ENCODE measurements around the gene TBL2.
A peak's percentile ranks its signal among the peaks of the same experiment; 100 is the strongest.
"Not testable (repeated sequence)": the region's sequence is repeated elsewhere in the genome, so short reads cannot be mapped to it uniquely, and the experiment has no call there.

TBL2 gene

DNA sequence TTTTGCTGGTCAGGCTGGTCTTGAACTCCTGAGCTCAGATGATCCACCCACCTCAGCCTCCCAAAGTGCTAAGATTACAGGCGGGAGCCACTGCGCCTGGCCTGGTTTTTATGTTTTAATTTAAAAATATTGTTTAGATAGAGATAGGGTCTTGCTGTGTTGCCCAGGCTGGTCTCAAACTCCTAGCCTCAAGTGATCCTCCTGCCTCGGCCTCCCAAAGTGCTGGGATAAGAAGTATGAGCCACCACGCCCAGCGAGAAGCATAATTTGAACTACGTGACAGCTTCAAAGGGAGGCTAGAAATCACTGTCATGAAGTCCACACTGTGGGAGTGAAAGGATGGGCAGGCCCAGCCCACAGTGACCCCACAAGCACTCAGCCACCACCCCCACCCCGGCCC is 42.5 kb downstream of the TBL2 start:
- not testable (repeated sequence) for DNase-seq (ENCODE audit: low spot score)

DNA sequence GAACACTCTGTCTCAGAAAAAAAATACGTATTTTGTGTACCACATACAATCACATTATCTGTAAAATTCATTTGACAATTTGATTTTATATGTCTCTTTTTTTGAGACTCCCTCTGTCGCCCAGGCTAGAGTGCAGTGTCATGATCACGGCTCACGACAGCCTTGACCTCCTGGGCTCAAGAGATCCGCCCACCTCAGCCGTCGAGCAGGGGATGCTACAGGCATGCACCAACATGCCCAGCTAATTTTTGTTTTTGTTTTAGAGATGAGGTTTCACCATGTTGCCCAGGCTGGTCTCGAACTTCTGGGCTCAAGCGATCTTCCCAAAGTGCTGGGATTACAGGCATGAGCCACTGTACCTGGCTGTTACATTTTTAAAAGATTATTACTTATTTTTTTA is 44.6 kb downstream of the TBL2 start:
- DNase-seq (ENCODE audit: low spot score), result no peak

DNA sequence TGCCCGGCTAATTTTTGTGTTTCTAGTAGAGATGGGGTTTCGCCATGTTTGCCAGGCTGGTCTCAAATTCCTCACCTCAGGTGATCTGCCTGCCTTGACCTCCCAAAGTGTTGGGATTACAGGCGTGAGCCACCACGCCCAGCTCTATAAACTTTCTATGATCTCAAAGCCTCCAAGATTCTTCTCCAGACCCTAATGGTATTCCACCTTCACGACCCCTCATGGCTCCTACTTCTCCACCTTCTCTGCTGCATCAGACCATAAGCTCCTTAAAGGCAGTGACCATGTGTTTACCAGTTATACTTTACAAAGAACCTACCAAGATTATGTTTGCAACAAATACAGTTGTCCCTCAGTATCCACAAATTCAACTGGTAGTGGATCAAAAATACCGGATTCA is 46.2 kb downstream of the TBL2 start:
- DNase-seq (ENCODE audit: low spot score), result no peak

DNA sequence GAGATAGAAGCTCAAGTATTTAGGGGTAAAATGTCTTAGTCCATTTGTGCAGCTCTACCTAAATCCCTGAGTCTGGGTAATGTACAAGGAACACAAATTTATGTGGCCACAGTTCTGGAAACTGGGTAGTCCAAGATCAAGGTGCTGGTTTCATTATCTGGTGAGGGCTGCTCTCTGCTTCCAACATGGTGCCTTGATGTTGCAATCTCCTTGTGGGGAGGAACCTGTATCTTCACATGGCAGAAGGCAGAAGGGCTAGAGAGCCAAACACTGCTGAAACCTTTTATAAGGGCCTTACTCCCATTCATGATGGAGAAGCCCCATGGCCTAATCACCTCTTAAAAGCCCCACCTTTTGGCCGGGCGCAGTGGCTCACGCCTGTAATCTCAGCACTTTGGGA is 47.6 kb downstream of the TBL2 start:
- no peak for DNase-seq (ENCODE audit: low spot score)

DNA sequence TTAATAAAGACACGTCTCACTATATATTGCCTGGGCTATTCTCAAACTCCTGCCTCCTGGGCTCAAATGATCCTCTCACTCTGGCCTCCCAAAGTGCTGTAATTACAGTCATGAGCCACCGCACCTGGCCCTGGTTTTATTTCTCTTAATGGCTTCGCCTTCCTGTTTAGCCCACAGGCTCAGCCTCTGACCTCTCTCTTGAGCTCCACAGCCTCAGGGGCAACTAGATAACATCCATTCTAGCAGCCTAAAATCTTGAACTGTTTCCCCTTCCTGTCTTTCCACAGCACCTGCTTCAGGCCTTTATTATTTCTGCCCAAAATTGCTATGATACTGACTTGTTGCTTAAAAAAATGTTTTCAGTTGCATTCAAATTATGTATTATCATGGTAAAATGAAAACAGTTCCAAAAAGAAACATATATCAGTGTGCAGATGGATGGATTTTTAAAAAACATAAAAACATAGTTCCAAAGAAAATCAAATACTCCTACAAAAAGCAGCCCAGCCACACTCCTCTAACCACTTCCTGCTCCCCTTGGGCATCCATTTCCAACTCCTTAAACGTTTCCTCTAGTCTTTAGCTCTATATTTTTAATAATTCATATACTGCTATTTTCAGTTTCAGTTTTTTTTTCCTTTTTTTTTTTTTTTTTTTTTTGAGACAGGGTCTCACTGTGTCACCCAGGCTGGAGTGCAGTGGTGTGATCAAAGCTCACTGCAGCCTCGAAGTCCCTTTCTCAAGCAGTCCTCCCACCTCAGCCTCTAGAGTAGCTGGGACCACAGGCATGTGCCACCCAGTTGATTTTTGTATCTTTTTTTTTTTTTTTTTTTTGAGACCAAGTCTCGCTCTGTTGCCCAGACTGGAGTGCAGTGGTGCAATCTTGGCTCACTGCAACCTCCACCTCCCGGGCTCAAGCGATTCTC is 51.2 kb downstream of the TBL2 start:
- DNase-seq (ENCODE audit: low spot score), result no peak

DNA sequence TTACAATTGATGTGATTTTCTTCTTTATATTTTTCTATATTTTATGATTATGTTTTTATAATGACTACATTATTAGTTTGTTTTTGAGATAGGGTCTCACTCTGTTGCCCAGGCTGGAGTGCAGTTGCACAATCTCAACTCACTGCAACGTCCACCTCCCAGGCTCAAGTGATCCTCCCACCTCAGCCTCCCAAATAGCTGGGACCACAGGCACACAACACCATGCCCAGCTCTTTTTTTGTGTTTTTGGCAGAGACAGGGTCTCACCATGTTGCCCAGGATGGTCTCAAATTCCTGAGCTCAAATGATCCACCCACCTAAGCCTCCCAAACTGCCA is 52.3 kb downstream of the TBL2 start:
- DNase-seq (ENCODE audit: low spot score), result not testable (repeated sequence)

DNA sequence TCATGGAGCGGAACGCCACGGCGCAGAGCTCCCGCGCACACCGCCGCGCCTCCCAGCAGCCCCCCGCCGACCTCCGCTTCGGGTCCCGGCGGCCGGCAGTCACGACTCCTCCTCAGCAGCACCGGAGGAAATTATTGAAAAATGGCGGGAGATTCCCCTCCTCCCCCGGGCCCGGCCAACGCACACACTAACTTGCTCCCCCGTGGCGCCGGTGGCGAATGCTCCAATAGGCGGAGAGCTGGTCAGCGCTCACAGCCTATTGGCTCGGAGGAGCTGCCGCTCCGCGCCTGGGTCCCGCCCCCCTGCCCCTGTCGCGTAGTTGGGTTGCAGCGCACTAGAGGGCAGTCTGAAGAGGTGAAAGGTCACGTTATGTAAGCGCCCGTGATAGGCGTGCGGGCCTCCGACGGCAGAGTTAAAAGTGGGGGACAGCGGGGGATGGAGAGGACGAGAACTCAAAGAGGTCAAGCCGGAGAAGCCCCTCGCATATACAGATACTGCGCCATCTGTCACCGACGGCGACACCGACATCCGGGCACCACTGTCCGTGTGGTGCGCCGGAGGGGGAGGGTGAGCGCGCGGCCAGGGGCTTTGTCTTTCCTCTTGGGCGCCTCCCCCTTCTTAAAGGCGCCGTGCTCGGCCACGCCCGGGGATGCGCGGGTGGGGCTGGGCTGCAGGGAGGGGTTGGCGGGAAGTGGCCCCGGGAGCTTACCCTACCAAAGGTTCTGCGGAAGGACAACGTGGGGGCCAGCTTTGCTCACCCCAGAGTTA is 56.1 kb downstream of the TBL2 start, which contains the start of gene BAZ1B:
Gene BAZ1B (minus strand): TSS at position 189 of the 768 bp plus-strand sequence. CDS start 360 bp downstream, outside the sequence.
- DNase-seq (ENCODE audit: low spot score), result peak; percentile 98

DNA sequence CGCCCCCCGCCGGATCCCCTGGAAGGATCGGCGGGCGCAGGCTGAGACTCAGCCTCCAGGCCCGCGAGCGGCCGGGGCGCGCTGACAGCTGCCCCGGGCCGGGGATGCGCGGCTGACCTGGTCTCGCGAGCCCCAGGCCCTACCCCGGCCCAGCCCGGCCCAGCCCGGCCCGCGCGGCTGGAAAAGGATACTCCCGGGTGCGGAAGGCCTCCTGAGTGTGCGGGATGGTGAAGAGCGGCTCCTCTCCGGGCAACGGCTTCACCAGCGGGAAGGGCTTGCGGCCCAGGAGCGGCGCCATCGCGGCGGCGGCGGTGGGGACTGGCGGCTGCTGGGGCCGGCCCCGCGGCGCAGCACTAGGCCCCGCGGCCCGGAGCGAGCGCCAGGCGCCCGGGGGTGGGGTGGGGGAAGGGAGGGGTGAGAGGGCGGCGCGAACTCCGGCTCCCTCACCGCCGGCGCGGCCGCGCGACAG is 56.7 kb downstream of the TBL2 start:
- no peak for DNase-seq (ENCODE audit: low spot score)

DNA sequence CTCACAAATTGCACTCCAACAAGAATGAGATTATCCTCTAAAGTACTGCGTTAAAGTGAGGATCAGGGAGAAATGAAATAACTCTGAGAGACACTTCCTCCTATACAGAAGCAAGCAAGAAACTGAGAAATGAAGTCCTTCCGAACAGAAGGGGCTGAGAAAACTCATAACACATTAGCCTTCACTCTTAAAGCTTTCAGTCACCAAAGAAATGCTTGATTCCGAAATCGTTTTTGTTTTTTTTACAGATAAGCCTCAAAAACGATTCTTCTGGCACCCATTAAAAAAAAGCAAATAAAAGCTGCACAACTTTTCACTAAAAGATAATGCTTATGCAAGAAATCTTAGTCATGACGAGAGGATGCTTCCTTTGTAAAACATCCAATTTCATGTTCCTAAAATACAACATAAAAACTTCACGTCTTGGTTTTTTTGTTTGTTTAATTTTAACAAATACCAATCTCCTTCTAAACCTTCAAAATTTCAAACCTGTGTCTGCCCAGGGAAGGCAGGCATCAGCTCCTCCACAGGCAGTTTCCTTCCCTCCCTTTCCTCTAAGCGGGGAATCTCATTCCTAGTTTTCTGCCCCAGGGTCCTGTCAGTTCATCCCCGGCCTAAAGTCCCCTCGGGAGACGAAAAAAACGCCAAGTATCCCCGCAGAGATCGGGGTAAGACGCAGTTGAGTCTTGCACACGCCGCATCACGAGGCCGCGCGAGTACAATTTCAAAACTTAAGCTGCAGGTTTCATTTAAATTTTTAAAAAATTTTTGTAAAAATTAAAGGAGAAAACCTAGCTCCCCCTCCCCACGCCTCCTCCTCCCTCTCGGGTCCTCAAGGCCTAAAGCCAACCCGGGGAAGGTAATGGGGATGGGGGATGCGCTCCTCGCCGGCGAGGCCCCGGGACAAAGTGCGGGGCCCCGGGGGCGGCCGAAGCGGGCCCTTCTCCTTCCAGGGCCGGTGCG is 57.4 kb downstream of the TBL2 start:
- no peak for DNase-seq (ENCODE audit: low spot score)

DNA sequence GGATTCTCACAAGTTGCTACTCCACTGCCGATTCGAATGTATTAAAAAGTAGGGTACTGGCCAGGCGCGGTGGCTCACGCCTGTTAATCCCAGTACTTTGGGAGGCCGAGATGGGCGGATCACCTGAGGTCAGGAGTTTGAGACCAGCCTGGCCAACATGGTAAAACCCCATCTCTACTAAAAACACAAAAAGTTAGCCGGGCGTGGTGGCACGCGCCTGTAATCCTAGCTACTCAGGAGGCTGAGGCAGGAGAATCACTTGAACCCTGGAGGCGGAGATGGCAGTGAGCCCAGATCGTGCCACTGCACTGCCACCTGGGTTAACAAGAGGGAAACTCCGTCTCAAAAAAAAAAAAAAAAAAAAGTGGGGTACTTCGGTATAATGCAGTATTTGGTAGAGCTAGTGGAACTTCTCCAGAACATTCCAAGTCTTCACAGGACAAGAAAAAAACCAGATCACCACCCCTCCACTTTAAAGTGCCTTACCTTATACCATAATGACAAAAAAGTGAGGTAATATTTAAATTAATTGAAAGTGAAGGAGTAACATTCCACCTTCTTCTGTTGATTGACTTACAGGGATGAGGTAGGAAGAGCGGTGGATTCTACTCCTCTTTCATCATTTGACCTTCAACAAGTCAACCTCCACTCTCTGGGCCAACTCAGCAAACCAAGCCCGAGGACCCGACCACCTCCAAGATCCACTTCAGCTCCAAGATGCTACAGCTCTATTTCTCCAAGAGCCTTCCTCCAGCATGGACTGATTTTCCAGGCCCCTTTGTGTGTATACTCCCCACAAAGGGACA is 58.3 kb downstream of the TBL2 start:
- no peak for DNase-seq (ENCODE audit: low spot score)

DNA sequence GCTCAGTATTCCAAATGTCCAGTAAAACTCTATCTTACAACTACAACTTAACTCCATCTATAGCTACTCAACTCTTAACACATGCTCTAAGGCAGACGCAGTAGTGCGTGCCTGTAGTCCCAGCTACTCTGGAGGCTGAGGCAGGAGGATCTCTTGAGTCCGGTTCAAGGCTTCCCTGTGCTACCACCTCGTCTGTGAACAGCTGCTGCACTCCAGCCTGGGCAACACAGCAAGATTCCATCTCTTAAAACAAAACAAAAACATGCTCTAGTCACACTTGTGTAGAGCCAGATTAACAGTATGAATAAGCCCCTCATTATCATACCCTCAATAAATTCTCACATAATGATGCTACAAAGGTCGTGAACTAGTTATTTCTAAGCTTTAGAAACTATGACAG is 59.9 kb downstream of the TBL2 start:
- no peak for DNase-seq (ENCODE audit: low spot score)
